GM12865 (cell line): ENCODE data around the gene GJC2.

ENCODE experiments used
- DNase-seq: peaks from one replicate; pipeline ENCODE4 v3.0.0; 2010; ENCODE audit warnings: low read depth
- H3K4me3 ChIP-seq: 2 replicates; pipeline ENCODE4 v1.5.1; 2011; ENCODE audit warnings: mild to moderate bottlenecking, low read depth, low read length, control low read depth
- CTCF ChIP-seq: IDR thresholded peaks from 2 replicates; pipeline ENCODE4 v1.5.1; 2011; ENCODE audit warnings: low read length, control low read depth, low read depth, inconsistent platforms; ENCODE audit not compliant: insufficient read depth; ENCODE audit errors: missing control alignments

Gene GJC2

GRCh38 chr1:228154021-228154669, 4.4 kb downstream of the GJC2 start:
- TF ChIP-seq CTCF: no peak
- DNase-seq: no peak
- no peak overlapping the region for H3K4me3 ChIP-seq

GRCh38 chr1:228154670-228155571, 5.2 kb downstream of the GJC2 start:
- no peak overlapping the region for H3K4me3 ChIP-seq
- TF ChIP-seq CTCF: no peak
- no peak for DNase-seq

DNA sequence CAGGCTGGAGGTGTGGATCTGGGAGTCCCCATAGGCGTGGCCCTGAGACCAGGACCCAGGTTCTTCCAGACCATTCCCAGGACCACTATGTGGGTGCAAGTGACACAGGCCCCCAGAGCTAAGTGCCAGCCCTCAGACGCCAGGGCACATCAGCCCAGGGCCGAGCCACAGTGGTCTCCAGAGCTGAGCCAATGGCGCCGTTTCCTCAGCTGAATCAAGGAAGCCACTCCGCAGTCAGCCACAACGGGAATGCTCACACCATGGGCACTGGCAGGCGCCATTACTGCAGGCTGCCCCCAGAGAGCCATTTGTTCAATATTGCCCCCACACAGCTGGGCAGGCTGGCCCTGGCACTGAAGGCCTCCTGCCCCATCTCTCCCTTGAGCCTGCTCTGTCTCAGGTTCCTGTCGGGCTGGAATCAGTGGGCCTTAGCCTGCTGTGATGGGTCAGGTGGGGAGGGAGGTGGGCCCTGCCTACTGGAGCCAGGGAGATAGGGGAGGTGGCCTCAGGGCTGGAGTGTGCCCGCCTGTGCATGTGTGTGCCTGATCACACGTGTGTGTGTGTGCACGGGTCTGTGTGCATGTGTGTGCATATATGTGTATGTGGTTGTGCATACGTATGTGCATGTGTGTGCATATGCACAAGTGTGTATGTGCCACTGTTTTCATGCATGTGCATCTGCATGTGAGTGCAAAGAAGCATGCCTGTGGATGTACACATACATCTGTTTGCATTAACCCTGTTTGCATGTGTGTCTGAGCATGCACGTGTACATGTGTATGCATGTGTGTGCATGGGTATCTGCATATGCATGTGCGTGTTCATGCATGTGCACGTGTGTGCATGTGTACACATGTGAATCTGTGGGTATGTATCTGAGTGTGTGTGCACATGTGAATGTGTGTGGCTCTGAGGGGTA, 6.1 kb downstream of the GJC2 start:
- no peak for DNase-seq
- no peak for TF ChIP-seq CTCF
- H3K4me3 ChIP-seq: no peak overlapping the region

- no peak for TF ChIP-seq CTCF
- DNase-seq: no peak
- H3K4me3 ChIP-seq: no peak overlapping the region
Measured at GRCh38 chr1:228156515-228156881, 6.8 kb downstream of the GJC2 start.

DNA sequence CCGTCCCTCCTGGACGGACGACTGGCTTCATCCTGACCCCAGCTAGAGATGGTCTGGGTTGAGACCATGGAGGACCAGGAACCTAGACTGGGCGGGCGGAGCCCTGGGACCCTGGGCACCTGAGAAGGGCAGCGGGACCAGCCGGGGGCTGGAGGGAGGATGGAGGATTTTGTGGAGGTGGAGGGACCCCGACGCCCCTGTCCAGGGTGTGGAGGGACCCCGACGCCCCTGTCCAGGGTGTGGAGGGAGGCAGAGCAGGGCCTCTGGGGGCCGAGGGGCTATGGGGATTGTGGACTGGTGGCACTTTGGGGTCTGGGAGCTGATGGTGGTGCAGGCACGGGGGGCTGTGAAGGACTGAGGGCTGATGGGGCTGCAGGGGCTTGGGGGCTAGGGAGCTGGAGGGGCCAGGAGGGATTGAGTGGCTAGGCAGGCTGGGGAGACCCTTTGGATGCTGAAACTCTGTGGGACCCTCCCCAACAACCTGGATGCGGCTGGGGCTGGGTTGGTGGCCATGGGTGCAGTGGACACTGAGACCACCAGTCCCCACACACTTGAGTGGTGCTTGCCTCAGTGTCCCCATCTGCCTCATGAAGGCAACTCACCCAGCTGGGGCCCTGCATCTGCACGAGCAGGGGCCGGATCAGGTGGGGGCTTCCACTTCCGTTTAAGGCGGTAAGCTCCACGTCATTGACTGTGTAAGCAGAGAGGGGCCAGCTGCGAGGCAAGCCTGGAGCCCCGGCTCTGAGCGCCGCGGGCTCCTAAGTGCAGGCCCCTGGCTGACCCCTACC, 7.4 kb downstream of the GJC2 start:
- DNase-seq: no peak
- no peak overlapping the region for H3K4me3 ChIP-seq
- TF ChIP-seq CTCF: no peak

DNA sequence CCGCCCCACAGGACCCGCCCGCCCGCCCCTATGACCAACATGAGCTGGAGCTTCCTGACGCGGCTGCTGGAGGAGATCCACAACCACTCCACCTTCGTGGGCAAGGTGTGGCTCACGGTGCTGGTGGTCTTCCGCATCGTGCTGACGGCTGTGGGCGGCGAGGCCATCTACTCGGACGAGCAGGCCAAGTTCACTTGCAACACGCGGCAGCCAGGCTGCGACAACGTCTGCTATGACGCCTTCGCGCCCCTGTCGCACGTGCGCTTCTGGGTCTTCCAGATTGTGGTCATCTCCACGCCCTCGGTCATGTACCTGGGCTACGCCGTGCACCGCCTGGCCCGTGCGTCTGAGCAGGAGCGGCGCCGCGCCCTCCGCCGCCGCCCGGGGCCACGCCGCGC, 8.0 kb downstream of the GJC2 start:
- no peak for TF ChIP-seq CTCF

More for the DNA sequence above, 8.0 kb downstream of the GJC2 start:
- H3K4me3 ChIP-seq: no peak overlapping the region
- DNase-seq: no peak
